Ishikawa (cell line): ENCODE results near the gene RPL26.

Source experiments
- CEBPB ChIP-seq: IDR thresholded peaks from 2 replicates; pipeline ENCODE4 v1.6.1; 2012
- CREB1 ChIP-seq: IDR thresholded peaks from 2 replicates; pipeline ENCODE4 v1.6.1; 2012; ENCODE audit warnings: low read depth
- EGR1 ChIP-seq: IDR thresholded peaks from 2 replicates; pipeline ENCODE4 v1.6.1; 2012
- EP300 ChIP-seq: IDR thresholded peaks from 2 replicates; pipeline ENCODE4 v1.6.1; 2012; ENCODE audit warnings: borderline replicate concordance
- FOXM1 ChIP-seq: IDR thresholded peaks from 2 replicates; pipeline ENCODE4 v1.6.1; 2012; ENCODE audit warnings: low read depth, borderline replicate concordance
- NFIC ChIP-seq: IDR thresholded peaks from 2 replicates; pipeline ENCODE4 v1.6.1; 2012
- RAD21 ChIP-seq: IDR thresholded peaks from 2 replicates; pipeline ENCODE4 v1.6.1; 2012; ENCODE audit warnings: low read depth
- TAF1 ChIP-seq: IDR thresholded peaks from 2 replicates; pipeline ENCODE4 v1.6.1; 2012; ENCODE audit warnings: low read depth, mild to moderate bottlenecking
- TCF12 ChIP-seq: IDR thresholded peaks from 2 replicates; pipeline ENCODE4 v1.6.1; 2012; ENCODE audit warnings: low read depth
- USF1 ChIP-seq: IDR thresholded peaks from 2 replicates; pipeline ENCODE4 v1.6.1; 2012
- YY1 ChIP-seq: IDR thresholded peaks from 2 replicates; pipeline ENCODE4 v1.6.1; 2012; ENCODE audit warnings: low read depth
- TF ChIP-seq, protein P1 (sequence below): IDR thresholded peaks from 2 replicates; pipeline ENCODE4 v1.6.1; 2012; ENCODE audit warnings: low read depth, mild to moderate bottlenecking
- TF ChIP-seq, protein P2 (sequence below): IDR thresholded peaks from 2 replicates; pipeline ENCODE4 v1.6.1; 2012

DNA sequence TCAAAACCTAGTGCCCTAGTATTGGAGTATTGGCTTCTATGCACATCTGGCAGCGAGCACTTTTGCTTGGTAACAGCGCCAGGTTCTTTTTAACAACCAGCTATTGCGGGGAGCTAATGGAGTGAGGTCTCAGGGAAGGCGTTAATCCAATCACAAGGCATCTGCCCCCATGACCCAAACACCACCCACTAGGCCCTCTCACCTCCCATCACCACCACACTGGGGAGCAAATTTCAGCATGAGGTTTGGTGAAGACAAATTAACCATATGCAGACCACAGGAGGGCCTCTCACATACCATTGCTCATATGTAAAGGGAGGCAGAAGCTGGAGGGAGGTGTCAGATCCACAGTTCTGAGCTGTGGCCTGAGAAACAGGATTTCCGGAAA is 44.2 kb downstream of the RPL26 start:
- TF ChIP-seq, protein P1, sequence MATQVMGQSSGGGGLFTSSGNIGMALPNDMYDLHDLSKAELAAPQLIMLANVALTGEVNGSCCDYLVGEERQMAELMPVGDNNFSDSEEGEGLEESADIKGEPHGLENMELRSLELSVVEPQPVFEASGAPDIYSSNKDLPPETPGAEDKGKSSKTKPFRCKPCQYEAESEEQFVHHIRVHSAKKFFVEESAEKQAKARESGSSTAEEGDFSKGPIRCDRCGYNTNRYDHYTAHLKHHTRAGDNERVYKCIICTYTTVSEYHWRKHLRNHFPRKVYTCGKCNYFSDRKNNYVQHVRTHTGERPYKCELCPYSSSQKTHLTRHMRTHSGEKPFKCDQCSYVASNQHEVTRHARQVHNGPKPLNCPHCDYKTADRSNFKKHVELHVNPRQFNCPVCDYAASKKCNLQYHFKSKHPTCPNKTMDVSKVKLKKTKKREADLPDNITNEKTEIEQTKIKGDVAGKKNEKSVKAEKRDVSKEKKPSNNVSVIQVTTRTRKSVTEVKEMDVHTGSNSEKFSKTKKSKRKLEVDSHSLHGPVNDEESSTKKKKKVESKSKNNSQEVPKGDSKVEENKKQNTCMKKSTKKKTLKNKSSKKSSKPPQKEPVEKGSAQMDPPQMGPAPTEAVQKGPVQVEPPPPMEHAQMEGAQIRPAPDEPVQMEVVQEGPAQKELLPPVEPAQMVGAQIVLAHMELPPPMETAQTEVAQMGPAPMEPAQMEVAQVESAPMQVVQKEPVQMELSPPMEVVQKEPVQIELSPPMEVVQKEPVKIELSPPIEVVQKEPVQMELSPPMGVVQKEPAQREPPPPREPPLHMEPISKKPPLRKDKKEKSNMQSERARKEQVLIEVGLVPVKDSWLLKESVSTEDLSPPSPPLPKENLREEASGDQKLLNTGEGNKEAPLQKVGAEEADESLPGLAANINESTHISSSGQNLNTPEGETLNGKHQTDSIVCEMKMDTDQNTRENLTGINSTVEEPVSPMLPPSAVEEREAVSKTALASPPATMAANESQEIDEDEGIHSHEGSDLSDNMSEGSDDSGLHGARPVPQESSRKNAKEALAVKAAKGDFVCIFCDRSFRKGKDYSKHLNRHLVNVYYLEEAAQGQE: no peak
- TF ChIP-seq FOXM1 (no peak), TCF12 (no peak), TAF1 (no peak), RAD21 (no peak), YY1 (no peak), USF1 (no peak), NFIC (no peak), EP300 (no peak), CEBPB (no peak), CREB1 (no peak), EGR1 (no peak)
- TF ChIP-seq, protein P2, sequence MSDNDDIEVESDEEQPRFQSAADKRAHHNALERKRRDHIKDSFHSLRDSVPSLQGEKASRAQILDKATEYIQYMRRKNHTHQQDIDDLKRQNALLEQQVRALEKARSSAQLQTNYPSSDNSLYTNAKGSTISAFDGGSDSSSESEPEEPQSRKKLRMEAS: no peak
